KMS-11 (cell line): Measurements from ENCODE around the gene ATG101.

ENCODE experiments used
- H2AFZ ChIP-seq: fragments of 200-600 bp; sonication (generic); 2 replicates; pipeline ENCODE4 v1.6.1; 2016; ENCODE audit warnings: antibody characterized with exemption, mixed run types, low read depth
- H3K27ac ChIP-seq: fragments of 200-600 bp; sonication (generic); 2 replicates; pipeline ENCODE4 v1.6.1; 2016; ENCODE audit warnings: mild to moderate bottlenecking, mixed run types
- H3K27me3 ChIP-seq: fragments of 200-600 bp; sonication (generic); 2 replicates; pipeline ENCODE4 v1.6.1; 2017; ENCODE audit warnings: mild to moderate bottlenecking, low read depth, mixed run types, moderate library complexity; ENCODE audit not compliant: insufficient read depth
- H3K36me3 ChIP-seq: fragments of 200-600 bp; sonication (generic); 2 replicates; pipeline ENCODE4 v1.6.1; 2017; ENCODE audit warnings: mild to moderate bottlenecking, mixed run types; ENCODE audit not compliant: insufficient read depth
- H3K4me1 ChIP-seq: fragments of 200-600 bp; sonication (generic); 2 replicates; pipeline ENCODE4 v1.6.1; 2016; ENCODE audit warnings: mild to moderate bottlenecking, low read depth, mixed run types; ENCODE audit not compliant: poor library complexity, severe bottlenecking
- H3K4me2 ChIP-seq: fragments of 200-600 bp; sonication (generic); 2 replicates; pipeline ENCODE4 v1.7.0; 2016; ENCODE audit warnings: mild to moderate bottlenecking, mixed run types
- H3K4me3 ChIP-seq: fragments of 200-600 bp; sonication (generic); IDR thresholded peaks from 2 replicates; pipeline ENCODE4 v1.6.1; 2017; ENCODE audit warnings: low read depth, low read length, mixed read lengths; ENCODE audit not compliant: insufficient read depth
- H3K79me2 ChIP-seq: fragments of 200-600 bp; sonication (generic); 2 replicates; pipeline ENCODE4 v1.6.1; 2016; ENCODE audit warnings: low read depth, mixed run types; ENCODE audit not compliant: insufficient read depth
- H3K9ac ChIP-seq: fragments of 200-600 bp; sonication (generic); 2 replicates; pipeline ENCODE4 v1.6.1; 2016; ENCODE audit warnings: mild to moderate bottlenecking, mixed run types
- H4K20me1 ChIP-seq: fragments of 200-600 bp; sonication (generic); 2 replicates; pipeline ENCODE4 v1.6.1; 2016; ENCODE audit warnings: mild to moderate bottlenecking, mixed run types; ENCODE audit not compliant: insufficient read depth
- TF ChIP-seq, protein P1 (sequence below): fragments of 200-600 bp; sonication (generic); conservative IDR thresholded peaks from 2 replicates; pipeline ENCODE4 v1.6.1; 2017; ENCODE audit warnings: low read depth, mild to moderate bottlenecking, antibody characterized with exemption, low read length, moderate library complexity, mixed read lengths

Gene ATG101

DNA sequence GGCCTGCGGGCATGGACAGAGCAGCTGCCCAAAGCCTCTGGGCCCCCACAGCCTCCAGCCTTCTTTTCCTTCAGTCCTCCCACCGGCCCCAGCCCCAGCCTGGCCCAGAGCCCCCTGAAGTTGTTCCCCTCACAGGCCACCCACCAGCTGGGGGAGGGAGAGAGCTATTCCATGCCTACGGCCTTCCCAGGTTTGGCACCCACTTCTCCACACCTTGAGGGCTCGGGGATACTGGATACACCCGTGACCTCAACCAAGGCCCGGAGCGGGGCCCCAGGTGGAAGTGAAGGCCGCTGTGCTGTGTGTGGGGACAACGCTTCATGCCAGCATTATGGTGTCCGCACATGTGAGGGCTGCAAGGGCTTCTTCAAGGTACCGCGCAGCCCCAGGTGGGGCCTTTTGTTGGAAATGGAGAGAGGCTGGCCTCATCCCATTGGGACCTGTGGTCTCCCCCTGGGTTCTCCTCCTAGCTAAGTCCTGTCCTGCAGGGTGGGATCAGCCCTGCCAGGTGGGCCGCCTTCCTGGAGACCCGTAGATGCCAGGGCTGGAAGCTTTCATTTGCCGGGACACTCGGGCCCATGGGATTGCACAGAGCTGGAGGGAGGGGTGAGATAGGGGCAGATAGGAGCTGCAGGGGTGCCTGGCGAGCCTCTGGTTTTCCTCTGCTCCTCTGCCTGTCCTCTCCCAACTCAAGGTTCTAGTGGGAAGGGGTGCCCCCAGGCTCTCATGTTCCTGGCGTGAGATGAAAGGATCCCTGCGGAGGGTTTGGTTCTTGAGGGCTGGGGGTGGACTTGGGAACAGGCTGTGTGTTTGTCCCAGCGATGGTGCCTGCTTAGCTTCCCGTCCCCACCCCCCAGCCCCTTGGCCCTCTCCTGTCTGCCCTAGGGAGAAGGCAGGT lies 14.7 kb upstream of the ATG101 start:
- H3K79me2 ChIP-seq = no peaks in the 10 kb centered on the region
- no peak overlapping the region for H3K4me3 ChIP-seq
- H3K27ac ChIP-seq = no peak overlapping the region
- no peak overlapping the region for H3K9ac ChIP-seq
- TF ChIP-seq, protein P1, sequence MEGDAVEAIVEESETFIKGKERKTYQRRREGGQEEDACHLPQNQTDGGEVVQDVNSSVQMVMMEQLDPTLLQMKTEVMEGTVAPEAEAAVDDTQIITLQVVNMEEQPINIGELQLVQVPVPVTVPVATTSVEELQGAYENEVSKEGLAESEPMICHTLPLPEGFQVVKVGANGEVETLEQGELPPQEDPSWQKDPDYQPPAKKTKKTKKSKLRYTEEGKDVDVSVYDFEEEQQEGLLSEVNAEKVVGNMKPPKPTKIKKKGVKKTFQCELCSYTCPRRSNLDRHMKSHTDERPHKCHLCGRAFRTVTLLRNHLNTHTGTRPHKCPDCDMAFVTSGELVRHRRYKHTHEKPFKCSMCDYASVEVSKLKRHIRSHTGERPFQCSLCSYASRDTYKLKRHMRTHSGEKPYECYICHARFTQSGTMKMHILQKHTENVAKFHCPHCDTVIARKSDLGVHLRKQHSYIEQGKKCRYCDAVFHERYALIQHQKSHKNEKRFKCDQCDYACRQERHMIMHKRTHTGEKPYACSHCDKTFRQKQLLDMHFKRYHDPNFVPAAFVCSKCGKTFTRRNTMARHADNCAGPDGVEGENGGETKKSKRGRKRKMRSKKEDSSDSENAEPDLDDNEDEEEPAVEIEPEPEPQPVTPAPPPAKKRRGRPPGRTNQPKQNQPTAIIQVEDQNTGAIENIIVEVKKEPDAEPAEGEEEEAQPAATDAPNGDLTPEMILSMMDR = no peak
- H2AFZ ChIP-seq = no peak overlapping the region
- H4K20me1 ChIP-seq = no peaks in the 10 kb centered on the region
- peaks cover 12% of the 10 kb centered on the region for H3K4me1 ChIP-seq
- H3K36me3 ChIP-seq = no peaks in the 10 kb centered on the region
- H3K4me2 ChIP-seq = no peak overlapping the region
- no peaks in the 10 kb centered on the region for H3K27me3 ChIP-seq

DNA sequence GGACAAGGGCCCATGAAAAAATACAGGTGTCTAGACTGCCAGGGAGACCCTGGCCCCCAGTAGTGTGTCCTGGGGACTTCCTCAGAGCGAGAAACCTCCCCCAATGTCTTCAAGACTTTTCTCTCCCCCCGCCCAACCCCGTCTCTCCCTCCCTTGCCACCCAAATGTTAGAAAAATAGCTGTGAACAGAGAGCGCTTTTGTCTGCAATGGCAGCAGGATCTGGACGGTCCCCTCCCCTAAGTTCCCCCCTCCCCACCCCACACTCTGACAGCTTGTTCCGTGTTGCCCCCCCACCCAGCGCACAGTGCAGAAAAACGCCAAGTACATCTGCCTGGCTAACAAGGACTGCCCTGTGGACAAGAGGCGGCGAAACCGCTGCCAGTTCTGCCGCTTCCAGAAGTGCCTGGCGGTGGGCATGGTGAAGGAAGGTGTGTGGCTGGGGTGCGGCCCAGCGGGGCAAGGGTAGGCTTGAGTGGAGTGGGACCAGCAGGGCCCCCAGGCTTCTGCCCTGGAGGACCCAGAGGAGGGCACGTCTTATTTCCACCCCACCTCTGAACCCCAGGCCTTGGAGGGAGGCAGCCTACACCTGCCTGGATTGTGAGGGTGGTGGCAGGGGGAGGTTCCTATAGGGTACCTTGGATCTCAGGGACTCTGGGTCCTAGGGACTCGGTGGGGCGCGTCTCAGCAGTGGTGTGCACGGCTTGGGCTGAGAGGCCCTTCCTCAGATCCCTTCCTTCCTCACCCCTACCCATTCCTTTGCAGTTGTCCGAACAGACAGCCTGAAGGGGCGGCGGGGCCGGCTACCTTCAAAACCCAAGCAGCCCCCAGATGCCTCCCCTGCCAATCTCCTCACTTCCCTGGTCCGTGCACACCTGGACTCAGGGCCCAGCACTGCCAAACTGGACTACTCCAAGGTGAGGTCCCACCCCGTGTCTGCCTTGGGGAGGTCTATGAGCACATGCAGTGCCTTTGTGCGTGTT lies 13.8 kb upstream of the ATG101 start:
- TF ChIP-seq, protein P1 = no peak
- no peak overlapping the region for H3K4me2 ChIP-seq
- no peak overlapping the region for H3K4me3 ChIP-seq
- no peaks in the 10 kb centered on the region for H3K36me3 ChIP-seq
- no peak overlapping the region for H3K27ac ChIP-seq
- peaks cover 6% of the 10 kb centered on the region for H3K4me1 ChIP-seq
- H3K79me2 ChIP-seq = no peaks in the 10 kb centered on the region
- no peaks in the 10 kb centered on the region for H4K20me1 ChIP-seq
- H3K27me3 ChIP-seq = no peaks in the 10 kb centered on the region
- no peak overlapping the region for H3K9ac ChIP-seq
- H2AFZ ChIP-seq = no peak overlapping the region

DNA sequence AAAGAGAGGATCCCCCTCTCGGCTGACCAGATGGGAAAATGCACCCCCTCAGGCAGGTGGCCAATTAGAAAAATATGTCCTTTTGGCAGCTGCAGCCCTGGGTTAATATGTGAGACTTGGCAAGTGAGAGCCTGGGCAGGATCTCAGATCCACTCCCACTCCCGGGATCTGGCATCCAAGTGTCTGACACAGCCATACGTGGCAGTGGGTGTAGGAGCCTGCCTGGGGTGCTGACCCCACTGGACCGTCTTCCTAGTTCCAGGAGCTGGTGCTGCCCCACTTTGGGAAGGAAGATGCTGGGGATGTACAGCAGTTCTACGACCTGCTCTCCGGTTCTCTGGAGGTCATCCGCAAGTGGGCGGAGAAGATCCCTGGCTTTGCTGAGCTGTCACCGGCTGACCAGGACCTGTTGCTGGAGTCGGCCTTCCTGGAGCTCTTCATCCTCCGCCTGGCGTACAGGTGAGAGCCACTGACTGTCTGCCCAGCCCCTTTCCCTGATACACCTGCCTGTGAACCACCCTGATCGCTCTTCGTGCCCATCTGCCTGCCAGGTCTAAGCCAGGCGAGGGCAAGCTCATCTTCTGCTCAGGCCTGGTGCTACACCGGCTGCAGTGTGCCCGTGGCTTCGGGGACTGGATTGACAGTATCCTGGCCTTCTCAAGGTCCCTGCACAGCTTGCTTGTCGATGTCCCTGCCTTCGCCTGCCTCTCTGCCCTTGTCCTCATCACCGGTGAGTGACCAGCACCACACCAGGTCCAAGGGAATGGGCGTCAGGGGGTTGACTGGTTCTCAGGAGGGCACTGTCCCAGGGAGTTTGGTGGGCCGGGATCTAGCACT lies 12.8 kb upstream of the ATG101 start:
- no peak overlapping the region for H3K4me3 ChIP-seq
- H3K27ac ChIP-seq = no peak overlapping the region
- no peak overlapping the region for H2AFZ ChIP-seq
- H3K36me3 ChIP-seq = no peaks in the 10 kb centered on the region
- H4K20me1 ChIP-seq = no peaks in the 10 kb centered on the region
- H3K9ac ChIP-seq = no peak overlapping the region
- TF ChIP-seq, protein P1 = no peak
- no peaks in the 10 kb centered on the region for H3K79me2 ChIP-seq
- H3K4me1 ChIP-seq = no peaks in the 10 kb centered on the region
- no peak overlapping the region for H3K4me2 ChIP-seq
- no peaks in the 10 kb centered on the region for H3K27me3 ChIP-seq
